GM19438 (cell line): ENCODE data around the gene ANKRD34C.
"Not testable (repeated sequence)": the region's sequence is repeated elsewhere in the genome, so short reads cannot be mapped to it uniquely, and the experiment has no call there.

ENCODE experiments used
- ATAC-seq: cut with Tn5 transposase; IDR thresholded peaks from one replicate; pipeline ENCODE4 v1.9.1; 2021; ENCODE audit warnings: low read depth; ENCODE audit not compliant: unreplicated experiment

Gene ANKRD34C

DNA sequence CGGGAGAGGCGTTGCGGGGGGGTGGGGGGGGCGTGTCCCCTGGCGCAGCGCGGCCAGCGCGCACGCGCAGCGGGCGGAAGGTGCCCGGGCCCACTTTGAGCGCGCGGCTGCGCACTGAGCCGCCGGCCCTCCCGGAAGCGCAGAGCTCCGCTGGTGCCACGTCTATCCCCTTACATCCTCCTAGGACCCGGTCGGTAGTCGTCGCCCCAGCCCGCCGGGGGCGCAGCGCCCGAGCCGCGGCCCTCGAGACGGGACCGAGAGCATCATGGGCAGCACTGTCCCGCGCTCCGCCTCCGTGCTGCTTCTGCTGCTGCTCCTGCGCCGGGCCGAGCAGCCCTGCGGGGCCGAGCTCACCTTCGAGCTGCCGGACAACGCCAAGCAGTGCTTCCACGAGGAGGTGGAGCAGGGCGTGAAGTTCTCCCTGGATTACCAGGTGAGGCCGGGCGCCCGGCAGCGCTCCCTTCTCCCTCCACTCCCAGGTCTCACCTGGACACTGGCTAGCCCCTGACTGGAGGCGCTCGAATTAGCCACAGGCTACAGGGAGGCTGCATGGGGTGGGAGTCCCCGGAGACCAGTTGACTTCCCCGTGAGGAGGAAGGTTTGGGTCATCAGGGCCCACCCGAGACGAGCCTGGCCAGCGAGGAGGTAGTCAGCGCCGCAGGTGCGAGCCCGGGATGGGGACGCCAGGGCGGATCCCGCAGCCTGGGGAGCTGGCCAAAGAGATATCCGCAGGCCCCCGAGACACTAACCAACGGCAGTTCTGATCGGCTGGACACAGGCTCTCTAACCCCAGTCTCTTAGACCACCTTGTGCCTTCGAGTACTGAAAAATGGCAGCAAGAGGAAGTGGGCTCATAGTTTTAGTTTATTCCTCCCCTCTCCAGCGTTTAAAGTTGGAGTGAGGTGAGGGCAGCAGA is 28.7 kb downstream of the ANKRD34C start, which contains the start of gene TMED3:
Gene TMED3 (plus strand): TSS at position 128 of the 916 bp plus-strand sequence. CDS start 138 bp downstream, at position 266.
- peak; percentile 90 for ATAC-seq

DNA sequence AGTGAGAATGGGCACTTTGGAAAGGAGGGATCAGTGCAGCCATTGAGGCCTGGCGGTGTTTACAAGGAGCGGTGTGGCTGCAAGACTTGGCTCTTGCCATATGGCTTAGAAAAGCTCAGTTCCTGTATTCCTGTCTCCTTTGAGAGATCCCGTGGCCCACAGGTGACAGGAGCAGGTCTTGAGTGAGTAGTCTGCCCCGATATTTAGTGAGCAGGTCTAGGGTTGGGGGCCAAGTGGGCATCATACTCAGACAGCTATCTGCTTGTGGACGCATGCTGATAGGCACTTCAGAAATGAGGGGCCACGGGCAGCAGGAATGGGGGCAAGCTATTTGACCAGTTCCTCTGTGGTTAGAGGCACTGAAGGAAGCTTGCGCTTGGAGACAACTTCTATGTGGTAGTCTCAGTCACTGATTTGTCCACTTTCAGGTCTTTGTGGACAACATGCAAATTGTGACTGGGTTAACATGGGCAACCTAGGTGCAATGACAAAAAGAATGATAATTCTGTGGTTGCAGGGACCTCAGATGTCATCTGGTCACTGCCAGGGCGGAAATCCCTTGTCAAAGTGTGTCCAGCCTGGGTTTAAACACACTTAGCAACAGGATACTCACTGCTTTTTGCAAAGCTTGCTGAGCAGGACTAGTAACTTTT is 29.5 kb downstream of the ANKRD34C start:
- no peak for ATAC-seq

DNA sequence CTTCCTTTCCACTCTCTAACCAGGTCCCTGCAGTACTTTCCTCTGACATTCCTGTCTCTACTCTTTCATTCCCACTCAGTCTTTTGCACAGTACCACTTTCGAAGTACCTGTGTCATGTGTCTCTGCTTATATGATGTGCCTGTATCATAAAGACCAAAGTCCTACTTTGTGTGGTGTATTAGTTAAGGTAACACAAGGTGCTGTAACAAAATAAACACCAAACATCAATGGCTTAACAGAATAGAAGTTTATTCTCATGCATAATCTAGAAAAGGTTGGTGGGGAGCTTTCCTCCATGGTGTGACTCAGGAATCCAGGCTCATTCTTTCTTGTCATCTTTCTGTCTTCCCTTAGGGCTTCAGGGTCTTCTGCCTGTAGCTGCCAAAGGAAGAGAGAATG is 31.7 kb downstream of the ANKRD34C start:
- ATAC-seq = no peak

DNA sequence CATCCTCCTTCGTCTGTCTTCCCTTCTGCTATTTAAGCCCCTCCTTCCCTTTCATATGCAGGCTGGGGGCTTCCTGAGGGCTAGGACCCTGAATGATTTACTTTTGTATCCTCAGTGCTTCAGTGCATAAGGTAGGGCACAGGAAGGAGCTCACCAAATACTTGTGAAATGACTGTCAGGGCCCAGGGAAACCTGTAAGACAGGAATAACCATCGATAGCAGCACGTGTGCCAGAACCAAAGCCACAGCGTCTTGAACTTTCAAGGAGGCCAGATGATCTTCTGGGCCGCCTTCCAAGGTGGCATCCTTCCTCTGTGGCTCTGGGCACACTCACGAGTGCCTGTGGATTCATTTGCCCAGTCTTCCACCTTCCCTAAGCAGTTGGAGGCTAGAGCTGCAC is 32.3 kb downstream of the ANKRD34C start:
- no peak for ATAC-seq

DNA sequence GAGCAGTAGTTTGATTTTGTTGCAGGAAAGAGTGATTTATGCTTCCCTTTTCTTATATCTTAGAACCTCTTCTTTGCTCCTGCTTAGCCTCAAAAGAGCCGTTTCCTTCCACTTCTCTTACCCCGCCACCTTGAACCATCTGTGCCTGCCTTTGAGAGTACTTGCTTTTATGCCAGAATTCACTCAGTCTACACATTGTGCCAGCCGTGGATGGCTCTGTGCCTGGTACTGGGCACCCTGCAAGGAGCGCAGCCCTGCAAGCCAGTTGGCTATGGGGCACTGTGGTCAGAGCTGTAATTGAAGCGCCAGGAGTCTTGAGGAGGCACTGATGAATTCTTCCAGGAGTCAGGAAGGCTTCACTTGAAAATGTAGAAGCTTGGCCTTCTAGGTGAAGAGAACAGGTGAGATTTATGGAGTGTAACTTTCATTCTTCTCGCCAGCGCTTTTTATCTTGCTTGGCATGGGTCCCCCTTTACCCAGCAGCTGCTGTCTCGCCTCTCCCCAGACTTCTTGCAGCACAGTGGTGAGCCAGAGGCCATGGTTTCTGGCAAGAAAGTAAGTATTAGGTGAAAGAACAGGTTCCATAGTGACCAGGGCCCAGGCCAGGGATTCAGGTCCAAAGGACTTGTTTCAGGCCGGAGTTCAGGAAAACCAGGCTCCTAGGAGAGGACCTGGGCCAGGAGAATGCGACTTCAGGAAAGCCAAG is 33.3 kb downstream of the ANKRD34C start:
- ATAC-seq = no peak

DNA sequence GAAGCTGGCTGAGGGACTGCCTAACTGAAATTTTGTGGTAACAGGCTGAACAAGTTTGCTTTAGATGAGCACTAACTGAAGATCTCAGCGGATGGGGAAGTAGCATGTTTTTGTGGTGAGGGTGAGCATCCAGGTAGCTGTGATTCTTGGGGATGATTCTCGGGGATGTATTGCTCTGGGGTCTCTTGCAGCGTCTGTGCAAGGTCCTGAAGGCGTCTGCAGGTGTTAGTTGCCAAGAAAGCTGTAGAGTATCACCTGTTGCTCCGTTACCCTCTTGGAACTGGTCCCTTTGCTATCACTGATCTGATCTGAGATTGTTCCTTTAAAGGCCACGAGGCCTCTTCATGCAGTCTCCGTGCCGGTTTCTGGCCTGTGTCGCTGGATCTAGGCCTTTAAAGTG is 34.3 kb downstream of the ANKRD34C start:
- no peak for ATAC-seq

DNA sequence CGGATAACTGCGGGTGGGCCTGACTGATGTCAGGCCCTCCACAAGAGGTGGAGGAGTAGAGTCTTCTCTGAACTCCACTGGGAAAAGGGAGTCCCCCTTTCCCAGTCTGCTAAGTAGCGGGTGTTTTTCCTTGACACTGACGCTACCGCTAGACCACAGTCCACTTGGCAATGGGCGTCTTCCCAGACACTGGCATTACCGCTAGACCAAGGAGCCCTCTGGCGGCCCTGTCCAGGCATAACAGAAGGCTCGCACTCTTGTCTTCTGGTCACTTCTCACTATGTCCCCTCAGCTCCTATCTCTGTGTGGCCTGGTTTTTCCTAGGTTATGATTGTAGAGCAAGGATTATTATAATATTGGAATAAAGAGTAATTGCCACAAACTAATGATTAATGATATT is 37.5 kb downstream of the ANKRD34C start:
- ATAC-seq = not testable (repeated sequence)

DNA sequence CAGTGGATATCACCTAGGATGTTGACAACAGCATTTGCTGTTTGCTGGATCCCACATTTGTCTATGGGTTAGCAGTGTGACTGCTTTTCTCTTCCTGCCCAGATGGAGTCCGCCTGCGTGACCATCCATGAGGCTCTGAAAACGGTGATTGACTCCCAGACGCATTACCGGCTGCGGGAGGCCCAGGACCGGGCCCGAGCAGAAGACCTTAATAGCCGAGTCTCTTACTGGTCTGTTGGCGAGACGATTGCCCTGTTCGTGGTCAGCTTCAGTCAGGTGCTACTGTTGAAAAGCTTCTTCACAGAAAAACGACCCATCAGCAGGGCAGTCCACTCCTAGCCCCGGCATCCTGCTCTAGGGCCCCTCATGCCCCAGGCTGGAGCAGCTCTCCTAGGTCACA is 39.4 kb downstream of the ANKRD34C start:
- ATAC-seq = no peak

DNA sequence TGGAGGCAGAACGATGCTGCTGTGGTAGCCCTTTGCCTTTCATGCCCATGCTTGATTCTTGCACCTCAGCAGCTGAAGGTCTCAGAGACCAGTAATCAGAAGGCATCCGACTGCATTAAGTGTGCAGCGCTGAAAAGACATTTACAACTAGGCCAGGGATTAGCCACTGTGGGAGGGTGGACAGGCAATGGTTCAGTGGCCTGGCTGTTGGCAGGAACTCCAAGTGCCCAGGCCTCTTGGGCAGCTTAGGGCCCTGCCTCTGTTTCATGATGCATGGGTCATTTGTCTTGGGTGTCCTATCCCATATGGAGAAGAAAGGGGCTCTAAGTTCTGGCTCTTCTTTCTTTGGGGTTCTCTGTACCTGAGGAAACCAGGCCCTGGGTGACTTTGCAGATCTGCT is 39.8 kb downstream of the ANKRD34C start:
- no peak for ATAC-seq

DNA sequence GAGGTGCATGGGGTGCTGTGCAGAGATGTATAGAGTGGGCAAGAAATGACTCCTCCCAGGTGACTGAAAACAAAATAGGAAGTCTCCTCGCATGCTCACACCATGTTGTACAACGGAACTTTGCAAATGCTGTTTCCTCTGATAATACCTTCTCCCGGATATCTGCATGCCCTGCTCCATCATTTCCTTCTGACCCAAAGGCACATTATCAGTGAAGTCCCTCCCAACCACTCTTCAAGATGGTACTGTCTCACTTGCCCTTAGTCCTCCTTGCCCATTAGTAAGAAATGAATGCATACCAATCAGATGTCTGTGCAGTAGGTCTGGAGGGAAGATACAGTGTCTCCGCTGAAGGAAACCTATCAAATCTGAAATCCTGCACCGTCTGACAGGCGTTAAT is 40.4 kb downstream of the ANKRD34C start:
- ATAC-seq = no peak

DNA sequence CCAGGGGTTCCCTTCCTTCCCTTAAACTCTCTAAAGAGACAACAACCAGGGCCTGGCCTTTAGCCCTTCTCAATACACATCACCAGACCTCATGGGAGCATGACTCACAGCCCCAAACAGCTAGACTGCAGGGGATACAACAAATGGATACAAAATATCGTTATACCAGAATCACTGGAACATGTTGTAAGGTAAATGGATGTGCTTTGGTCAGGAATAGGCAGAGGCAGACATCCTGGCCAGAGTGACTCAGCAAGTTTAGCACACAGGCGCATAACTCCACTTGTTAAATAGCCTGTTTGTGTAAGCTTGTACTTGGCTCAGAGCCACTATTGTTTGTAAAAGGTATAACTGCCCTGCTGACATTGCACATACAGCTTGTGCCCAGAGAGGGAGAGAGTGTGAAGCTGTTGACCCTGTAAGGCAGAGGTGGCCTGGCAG is 46.7 kb downstream of the ANKRD34C start:
- no peak for ATAC-seq
